ENCODE measurements around the gene RBPJ.

The RBPJ gene

DNA sequence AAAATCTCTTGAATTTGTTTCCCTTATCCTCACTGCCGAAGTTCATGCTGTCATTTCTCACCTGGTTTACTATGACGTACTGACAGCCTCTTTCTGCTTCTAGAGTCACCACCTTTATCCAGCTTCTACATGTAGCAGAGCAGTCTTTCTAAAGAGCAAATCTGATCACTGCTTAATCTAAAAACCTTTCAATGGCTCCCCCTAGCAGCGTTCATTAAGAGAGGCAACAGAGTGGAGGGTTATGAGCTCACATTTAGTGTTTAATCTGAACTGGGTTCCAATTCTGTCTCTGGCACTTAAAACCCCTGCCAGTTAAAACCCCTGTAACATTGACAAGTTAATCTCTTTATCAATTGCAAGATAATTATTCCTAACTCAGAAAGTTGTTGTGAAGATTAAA, 4.4 kb downstream of the RBPJ start:
- H3K9me3 ChIP-seq = no peaks in the 10 kb centered on the region
- H3K4me3 ChIP-seq (ENCODE audit: low read depth, low read length) = no peak overlapping the region
- no peak for DNase-seq
- H3K27me3 ChIP-seq = no peaks in the 10 kb centered on the region
- no peaks in the 10 kb centered on the region; the same call in 1 of the 2 replicates for H3K36me3 ChIP-seq
- TF ChIP-seq, protein P1, sequence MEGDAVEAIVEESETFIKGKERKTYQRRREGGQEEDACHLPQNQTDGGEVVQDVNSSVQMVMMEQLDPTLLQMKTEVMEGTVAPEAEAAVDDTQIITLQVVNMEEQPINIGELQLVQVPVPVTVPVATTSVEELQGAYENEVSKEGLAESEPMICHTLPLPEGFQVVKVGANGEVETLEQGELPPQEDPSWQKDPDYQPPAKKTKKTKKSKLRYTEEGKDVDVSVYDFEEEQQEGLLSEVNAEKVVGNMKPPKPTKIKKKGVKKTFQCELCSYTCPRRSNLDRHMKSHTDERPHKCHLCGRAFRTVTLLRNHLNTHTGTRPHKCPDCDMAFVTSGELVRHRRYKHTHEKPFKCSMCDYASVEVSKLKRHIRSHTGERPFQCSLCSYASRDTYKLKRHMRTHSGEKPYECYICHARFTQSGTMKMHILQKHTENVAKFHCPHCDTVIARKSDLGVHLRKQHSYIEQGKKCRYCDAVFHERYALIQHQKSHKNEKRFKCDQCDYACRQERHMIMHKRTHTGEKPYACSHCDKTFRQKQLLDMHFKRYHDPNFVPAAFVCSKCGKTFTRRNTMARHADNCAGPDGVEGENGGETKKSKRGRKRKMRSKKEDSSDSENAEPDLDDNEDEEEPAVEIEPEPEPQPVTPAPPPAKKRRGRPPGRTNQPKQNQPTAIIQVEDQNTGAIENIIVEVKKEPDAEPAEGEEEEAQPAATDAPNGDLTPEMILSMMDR (IDR thresholded peaks at IDR 0.05; ENCODE audit: low read depth, low read length) = peak; percentile 55
- no peaks in the 10 kb centered on the region; the same call in 1 of the 2 replicates for H3K4me1 ChIP-seq

DNA sequence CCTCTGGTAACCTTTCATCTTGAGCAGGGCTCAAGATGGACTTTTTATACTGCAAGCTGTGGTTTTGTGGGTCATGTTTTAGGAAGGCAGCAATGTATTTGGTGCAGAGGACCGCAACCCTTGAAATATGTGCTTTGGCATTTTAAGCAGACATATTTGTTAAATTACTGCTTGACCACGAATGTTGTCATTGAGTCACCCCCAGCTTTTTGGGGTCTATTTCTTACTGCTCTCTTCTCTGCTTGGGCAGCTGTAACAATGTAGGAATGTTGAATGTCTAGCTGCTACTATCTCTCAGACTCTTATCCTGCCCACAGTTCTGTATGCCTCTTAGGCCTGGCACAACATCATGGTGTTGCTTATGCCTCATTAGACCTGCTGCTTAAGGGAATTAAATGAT, 6.0 kb downstream of the RBPJ start:
- Histone ChIP-seq H3K27me3 (no peaks in the 10 kb centered on the region), H3K4me1 (no peaks in the 10 kb centered on the region; the same call in 1 of the 2 replicates), H3K4me3 (ENCODE audit: low read depth, low read length) (no peak overlapping the region), H3K9me3 (no peaks in the 10 kb centered on the region), H3K36me3 (no peaks in the 10 kb centered on the region)
- no peak for DNase-seq
- TF ChIP-seq, protein P1 (IDR thresholded peaks at IDR 0.05; ENCODE audit: low read depth, low read length) = no peak

DNA sequence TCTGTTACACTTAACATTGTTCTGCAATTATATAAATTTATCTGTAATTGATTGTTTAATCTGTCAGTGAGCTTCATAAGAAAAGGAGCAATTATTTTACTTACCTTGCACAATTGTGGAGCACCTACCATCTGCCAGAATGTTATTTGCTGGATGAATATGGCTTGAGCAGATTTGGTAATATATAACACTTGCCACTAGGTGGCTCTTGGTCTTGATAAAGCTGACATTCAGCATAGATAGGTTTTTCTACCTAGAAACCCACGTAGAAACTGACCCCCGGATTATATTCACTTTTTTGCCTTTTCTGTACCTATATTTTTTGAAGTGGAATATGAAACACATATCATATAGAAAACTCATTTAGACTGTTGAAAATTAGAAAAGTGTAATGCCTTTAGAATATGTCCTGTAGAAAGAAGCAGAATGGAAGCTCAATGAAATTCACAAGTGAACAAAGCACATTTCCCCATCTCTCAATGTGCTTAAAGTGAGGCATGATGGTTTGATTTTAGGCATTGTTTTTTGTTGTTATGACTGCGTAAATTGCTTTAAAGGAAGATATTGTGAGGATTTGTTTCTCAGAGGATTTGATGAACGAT, 9.5 kb downstream of the RBPJ start:
- no peak overlapping the region for H3K4me3 ChIP-seq (ENCODE audit: low read depth, low read length)
- H3K9me3 ChIP-seq = no peaks in the 10 kb centered on the region
- no peaks in the 10 kb centered on the region for H3K27me3 ChIP-seq
- TF ChIP-seq, protein P1 (IDR thresholded peaks at IDR 0.05; ENCODE audit: low read depth, low read length) = peak; percentile 74
- no peaks in the 10 kb centered on the region for H3K36me3 ChIP-seq
- no peaks in the 10 kb centered on the region for H3K4me1 ChIP-seq
- DNase-seq = peak; percentile 25

DNA sequence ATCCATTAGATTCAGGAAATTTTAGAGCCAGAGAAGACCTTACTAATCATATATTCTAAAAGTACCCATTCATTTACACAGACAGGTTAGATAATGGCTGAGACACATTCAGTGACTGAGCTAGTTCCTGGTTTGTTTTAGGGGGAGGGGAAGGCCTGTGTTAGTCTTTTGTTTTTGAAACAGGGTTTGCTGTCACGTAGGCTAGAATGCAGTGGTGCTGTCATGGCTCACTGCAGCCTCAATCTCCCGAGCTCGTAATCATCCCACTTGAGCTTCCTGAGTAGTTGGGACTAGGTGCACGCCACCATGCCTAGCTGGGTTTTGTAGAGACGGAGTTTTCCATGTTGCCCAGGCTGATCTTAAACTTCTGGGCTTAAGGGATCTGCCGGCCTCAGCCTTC, 10.1 kb downstream of the RBPJ start:
- no peaks in the 10 kb centered on the region for H3K27me3 ChIP-seq
- no peaks in the 10 kb centered on the region for H3K4me1 ChIP-seq
- TF ChIP-seq, protein P1 (IDR thresholded peaks at IDR 0.05; ENCODE audit: low read depth, low read length) = no peak
- no peak for DNase-seq
- no peak overlapping the region for H3K4me3 ChIP-seq (ENCODE audit: low read depth, low read length)
- no peaks in the 10 kb centered on the region for H3K36me3 ChIP-seq
- H3K9me3 ChIP-seq = no peaks in the 10 kb centered on the region

DNA sequence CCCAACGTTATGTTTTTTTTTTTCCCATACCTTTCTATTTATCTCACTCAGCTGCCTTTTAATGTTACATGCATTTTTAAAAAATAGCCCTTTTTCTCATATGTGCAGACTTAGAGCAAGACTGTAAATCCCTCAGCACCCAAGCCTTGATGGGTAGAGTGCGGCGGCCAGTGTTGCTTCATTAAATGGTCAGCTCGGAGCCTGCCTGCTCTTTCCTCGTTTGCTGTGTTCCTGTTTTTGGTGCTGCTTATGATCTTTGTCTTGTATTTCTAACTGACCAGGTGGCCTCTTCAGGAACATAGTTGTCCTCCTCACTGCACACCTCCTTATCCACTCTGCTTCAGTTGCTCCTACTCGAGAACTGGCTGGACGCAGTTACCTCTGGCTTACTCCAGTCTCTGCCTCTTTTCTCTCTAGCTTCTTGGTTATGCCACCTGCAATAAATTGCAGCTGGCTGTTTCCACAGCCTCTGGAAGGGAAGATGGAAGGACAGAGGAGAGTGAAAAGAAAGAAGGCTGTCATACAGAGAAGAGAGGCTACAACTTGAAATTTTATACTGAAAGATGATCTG, 10.7 kb downstream of the RBPJ start:
- DNase-seq = no peak
- no peak overlapping the region for H3K4me3 ChIP-seq (ENCODE audit: low read depth, low read length)
- TF ChIP-seq, protein P1 (IDR thresholded peaks at IDR 0.05; ENCODE audit: low read depth, low read length) = no peak
- H3K36me3 ChIP-seq = no peaks in the 10 kb centered on the region
- H3K9me3 ChIP-seq = no peaks in the 10 kb centered on the region
- no peaks in the 10 kb centered on the region for H3K27me3 ChIP-seq
- no peaks in the 10 kb centered on the region for H3K4me1 ChIP-seq

DNA sequence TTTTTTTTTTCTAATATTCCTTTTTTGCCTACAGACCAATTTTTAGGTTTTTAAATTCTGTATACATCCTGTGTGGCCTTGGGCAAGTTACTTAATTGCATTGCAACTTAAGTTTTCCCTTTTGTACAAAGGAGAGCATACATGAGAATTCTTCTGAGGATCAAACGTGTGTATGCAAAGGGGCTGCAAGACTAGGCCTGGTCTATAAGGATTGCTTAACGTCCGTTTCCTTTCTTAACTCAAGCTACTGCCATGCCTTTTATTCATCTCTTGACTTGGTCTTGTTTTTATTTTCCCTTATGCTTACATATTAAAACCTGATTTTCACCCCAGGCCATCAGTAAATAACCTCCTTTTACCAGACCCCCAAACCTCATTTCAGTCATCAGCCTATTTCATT, 13.6 kb downstream of the RBPJ start:
- Histone ChIP-seq H3K27me3 (no peaks in the 10 kb centered on the region), H3K4me3 (ENCODE audit: low read depth, low read length) (no peak overlapping the region), H3K4me1 (no peaks in the 10 kb centered on the region), H3K9me3 (no peaks in the 10 kb centered on the region), H3K36me3 (no peaks in the 10 kb centered on the region)
- TF ChIP-seq, protein P1 (IDR thresholded peaks at IDR 0.05; ENCODE audit: low read depth, low read length) = no peak
- no peak for DNase-seq

All from BE2C (cell line).